ENCODE results near the gene ZNF423. TPM values are rescaled to one million over a fixed set of nuclear protein-coding genes. Genes with fewer than 3 reads are reported as not detected.

Gene ZNF423
- total RNA-seq (2011; cell fraction: chromatin; rRNA removed; ENCODE audit: low replicate concordance) = not detected in 2 replicates
- total RNA-seq (2011; cell fraction: nucleolus; rRNA removed) = not detected in 2 replicates
- total RNA-seq (2011; cell fraction: nucleoplasm; rRNA removed) = not detected in 2 replicates
- total RNA-seq (2014; rRNA removed) = not detected in 2 replicates
- not detected in 2 replicates for total RNA-seq (2014; rRNA removed; fragmentation: Illumina TruSeq; extraction: Trizol)
- total RNA-seq (2015; rRNA removed; fragmentation: Illumina TruSeq; extraction: Trizol) = not detected in 2 replicates
- not detected in 2 replicates for total RNA-seq (2021)
- polyA plus RNA-seq (2011; rRNA removed) = not detected in 2 replicates
- 0.03 TPM in 1 of 2 replicates, not detected in the other for polyA plus RNA-seq (2011; cell fraction: cytosol; rRNA removed)
- polyA plus RNA-seq (2011; cell fraction: nucleus; rRNA removed) = not detected in 2 replicates
- not detected in 2 replicates for polyA plus RNA-seq (2012)
- polyA plus RNA-seq (2014; fragmentation: Illumina TruSeq; extraction: Trizol) = not detected in 2 replicates
- not detected for polyA plus RNA-seq (2014; fragmentation: Nextera tagmentation; extraction: Ambion mirVana)
- polyA plus RNA-seq (2014; rRNA removed) = not detected in 2 replicates
- not detected in 2 replicates for polyA minus RNA-seq (2011; rRNA and poly(A)+ RNA removed)
- polyA minus RNA-seq (2011; cell fraction: cytosol; rRNA and poly(A)+ RNA removed) = not detected in 2 replicates
- not detected in 2 replicates for polyA minus RNA-seq (2011; cell fraction: nucleus; rRNA and poly(A)+ RNA removed)
- percentile 2 among the genes with signal in this experiment for Bru-seq, nascent RNA
- BruChase-seq, experiment 1, labeled RNA remaining after a 2-hour chase = percentile 0 among the genes with signal in this experiment
- not detected for BruChase-seq, experiment 2, labeled RNA remaining after a 6-hour chase
- long read RNA-seq, experiment 1 = 0 reads
- long read RNA-seq, experiment 2 = 0 reads
- long read RNA-seq, experiment 3 = 0 reads

DNA sequence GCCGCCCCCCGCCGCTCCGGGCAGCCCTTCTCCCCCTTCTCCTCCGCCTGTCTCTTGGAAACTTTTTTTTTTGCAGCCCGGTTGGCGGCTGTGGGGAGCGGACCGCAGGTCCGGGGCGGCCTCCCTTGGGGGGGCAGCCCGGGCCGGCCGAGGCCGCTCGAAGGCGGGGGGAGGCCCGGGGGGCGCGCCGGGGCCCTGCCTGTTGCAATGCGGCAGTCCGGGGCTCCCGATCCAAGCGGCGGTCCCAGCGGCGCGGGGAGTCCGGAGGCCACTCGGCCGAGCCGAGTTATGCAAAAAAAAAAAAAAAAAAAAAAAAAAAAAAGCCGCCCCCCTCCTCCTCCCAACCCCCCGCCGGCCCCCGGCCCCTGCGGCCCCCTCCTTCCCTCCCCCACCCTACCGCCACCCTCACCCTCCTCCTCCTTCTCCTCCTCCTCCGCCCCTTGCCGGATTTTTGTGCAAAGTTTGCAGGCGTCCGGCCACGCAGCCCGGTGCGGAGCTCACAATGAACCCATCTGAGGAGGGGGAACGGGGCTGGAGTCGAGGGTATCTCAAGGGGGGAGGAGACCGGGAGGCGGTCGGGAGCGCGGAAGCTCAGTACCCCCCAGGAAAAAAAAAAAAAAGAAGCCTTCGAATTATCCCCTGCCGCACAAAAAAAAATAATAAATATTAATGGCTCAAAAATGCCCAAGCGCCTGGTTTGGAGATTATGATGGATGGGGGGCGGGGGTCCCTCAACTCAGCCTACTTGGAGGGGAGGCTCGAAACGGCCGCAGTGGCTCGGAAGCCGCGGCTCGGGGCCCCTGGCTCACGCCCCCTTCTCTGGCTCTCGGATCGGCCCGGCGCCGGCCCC, at the start of gene ZNF423:
Gene ZNF423 (minus strand): TSS at position 291 of the 850 bp plus-strand sequence. CDS start 338 bp downstream, outside the sequence.
- Histone ChIP-seq H3K9me1 (ENCODE audit: control insufficient read depth, insufficient read depth, low read length) (no peaks in the 10 kb centered on the region), H3K27ac (ENCODE audit: extremely low read depth, low read depth, low read length) (no peak within 1 kb of the TSS), H4K20me1 (replicated peaks; ENCODE audit: control insufficient read depth, insufficient read depth, low read length) (no peaks in the 10 kb centered on the region), H3K27me3 (ENCODE audit: control insufficient read depth in 2 of 2, insufficient read depth in 2 of 2, low read length in 2 of 2) (peaks cover 38 to 58% of the 10 kb centered on the region in 2 experiments), H3K9ac (ENCODE audit: insufficient read depth in 1 of 2, low read depth in 2 of 2, low read length in 2 of 2) (0 out of 4 replicates have a peak within 1 kb of the TSS, but pooled peaks of 1 of the 2 experiments have one; percentile 9), H3K4me1 (replicated peaks in 1 of 2; ENCODE audit: control insufficient read depth in 2 of 2, insufficient read depth in 2 of 2, low read length in 2 of 2) (peaks cover 4 to 48% of the 10 kb centered on the region in 2 experiments; a peak in 3 of 5 replicates), H3K4me3 (peak within 1 kb of the TSS; percentile 39), H3K36me3 (ENCODE audit: control insufficient read depth, insufficient read depth, low read length) (no peaks in the 10 kb centered on the region), H3K9me3 (replicated peaks; ENCODE audit: control insufficient read depth, insufficient read depth, low read depth, low read length) (no peaks in the 10 kb centered on the region), H3K79me2 (ENCODE audit: control insufficient read depth, insufficient read depth, low read length) (no peaks in the 10 kb centered on the region), H2AFZ (ENCODE audit: low read depth, low read length) (peak within 1 kb of the TSS; percentile 63; the same call in 1 of the 2 replicates), H3K4me2 (ENCODE audit: insufficient read depth, low read length) (peak within 1 kb of the TSS; percentile 11; the same call in 1 of the 2 replicates)
- BruUV-seq (replicated peaks) = no TSS peak
- ChIA-PET CTCF (ENCODE audit: low intra/inter-chr PET ratio) (no interaction called here), POLR2A (no interaction called here)
- no peak for FAIRE-seq
- intact Hi-C loops (cut with micrococcal nuclease) = loop anchor here (2.0 kb wide), 1 partner anchor 65 kb away; no protein-coding TSS in a partner anchor
- 39% methylated on average over 8 of the region's 70 CpGs for WGBS (ENCODE audit: insufficient coverage, low coverage, missing lambda C conversion rate)
- TF ChIP-seq ZNF644 (tag; IDR thresholded peaks at IDR 0.05; ENCODE audit: low read depth) = no peak
- 0 out of 2 replicates have a peak, but pooled peaks have one; percentile 12 for TF ChIP-seq ZBTB7A (IDR thresholded peaks at IDR 0.05; ENCODE audit: borderline replicate concordance, control insufficient read depth, low read depth, low read length)
- TF ChIP-seq HMGN3 (IDR thresholded peaks at IDR 0.05; ENCODE audit: borderline replicate concordance, extremely low read depth, insufficient read length, low read depth, low read length) = peak; percentile 5
- TF ChIP-seq, protein P1, sequence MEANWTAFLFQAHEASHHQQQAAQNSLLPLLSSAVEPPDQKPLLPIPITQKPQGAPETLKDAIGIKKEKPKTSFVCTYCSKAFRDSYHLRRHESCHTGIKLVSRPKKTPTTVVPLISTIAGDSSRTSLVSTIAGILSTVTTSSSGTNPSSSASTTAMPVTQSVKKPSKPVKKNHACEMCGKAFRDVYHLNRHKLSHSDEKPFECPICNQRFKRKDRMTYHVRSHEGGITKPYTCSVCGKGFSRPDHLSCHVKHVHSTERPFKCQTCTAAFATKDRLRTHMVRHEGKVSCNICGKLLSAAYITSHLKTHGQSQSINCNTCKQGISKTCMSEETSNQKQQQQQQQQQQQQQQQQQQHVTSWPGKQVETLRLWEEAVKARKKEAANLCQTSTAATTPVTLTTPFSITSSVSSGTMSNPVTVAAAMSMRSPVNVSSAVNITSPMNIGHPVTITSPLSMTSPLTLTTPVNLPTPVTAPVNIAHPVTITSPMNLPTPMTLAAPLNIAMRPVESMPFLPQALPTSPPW (CRISPR knock-in tag; IDR thresholded peaks at IDR 0.05) = peak; percentile 72; the same call in 1 of the 2 replicates
- TF ChIP-seq, protein P2, sequence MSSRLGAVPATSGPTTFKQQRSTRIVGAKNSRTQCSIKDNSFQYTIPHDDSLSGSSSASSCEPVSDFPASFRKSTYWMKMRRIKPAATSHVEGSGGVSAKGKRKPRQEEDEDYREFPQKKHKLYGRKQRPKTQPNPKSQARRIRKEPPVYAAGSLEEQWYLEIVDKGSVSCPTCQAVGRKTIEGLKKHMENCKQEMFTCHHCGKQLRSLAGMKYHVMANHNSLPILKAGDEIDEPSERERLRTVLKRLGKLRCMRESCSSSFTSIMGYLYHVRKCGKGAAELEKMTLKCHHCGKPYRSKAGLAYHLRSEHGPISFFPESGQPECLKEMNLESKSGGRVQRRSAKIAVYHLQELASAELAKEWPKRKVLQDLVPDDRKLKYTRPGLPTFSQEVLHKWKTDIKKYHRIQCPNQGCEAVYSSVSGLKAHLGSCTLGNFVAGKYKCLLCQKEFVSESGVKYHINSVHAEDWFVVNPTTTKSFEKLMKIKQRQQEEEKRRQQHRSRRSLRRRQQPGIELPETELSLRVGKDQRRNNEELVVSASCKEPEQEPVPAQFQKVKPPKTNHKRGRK (tag; IDR thresholded peaks at IDR 0.05) = peak; percentile 56; the same call in 1 of the 2 replicates
- TF ChIP-seq RBFOX2 (IDR thresholded peaks at IDR 0.05; ENCODE audit: low read depth, low read length) = 0 out of 2 replicates have a peak, but pooled peaks have one; percentile 6
- TF ChIP-seq MAFF (IDR thresholded peaks at IDR 0.05; ENCODE audit: low read length) = no peak
- TF ChIP-seq POLR2AphosphoS2 (IDR thresholded peaks at IDR 0.05; ENCODE audit: low read length) = no peak
- in situ Hi-C loops (cut with MboI) = no loop called here
- DNase-seq (ENCODE audit: extremely low read depth in 1 of 4, low spot score in 3 of 4) = no peak
- ATAC-seq = no peak
